Hepatocyte (in vitro differentiated cells): ENCODE measurements around the gene PPP3CA.

ENCODE experiments used
- CTCF ChIP-seq: fragments of 200-600 bp; sonication (generic); IDR thresholded peaks from 2 replicates; pipeline ENCODE4 v1.5.1; 2016; ENCODE audit warnings: antibody characterized with exemption, mild to moderate bottlenecking; ENCODE audit not compliant: poor library complexity
- EZH2 ChIP-seq: fragments of 200-600 bp; sonication (generic); IDR thresholded peaks from 2 replicates; pipeline ENCODE4 v1.6.1; 2016; ENCODE audit warnings: antibody characterized with exemption, mild to moderate bottlenecking, borderline replicate concordance
- EZH2phosphoT487 ChIP-seq: fragments of 200-600 bp; sonication (generic); IDR thresholded peaks from one replicate; pipeline ENCODE4 v1.6.1; 2018; ENCODE audit warnings: antibody characterized with exemption, mild to moderate bottlenecking, low read depth, moderate library complexity; ENCODE audit not compliant: unreplicated experiment, severe bottlenecking

GRCh38 chr4:101066626-101067170, 280.6 kb downstream of the PPP3CA start:
- no peak for TF ChIP-seq CTCF
- no peak for TF ChIP-seq EZH2
- TF ChIP-seq EZH2phosphoT487: no peak
